ENCODE data around the gene RALGDS.
"Not testable (repeated sequence)": the region's sequence is repeated elsewhere in the genome, so short reads cannot be mapped to it uniquely, and the experiment has no call there.

DNA sequence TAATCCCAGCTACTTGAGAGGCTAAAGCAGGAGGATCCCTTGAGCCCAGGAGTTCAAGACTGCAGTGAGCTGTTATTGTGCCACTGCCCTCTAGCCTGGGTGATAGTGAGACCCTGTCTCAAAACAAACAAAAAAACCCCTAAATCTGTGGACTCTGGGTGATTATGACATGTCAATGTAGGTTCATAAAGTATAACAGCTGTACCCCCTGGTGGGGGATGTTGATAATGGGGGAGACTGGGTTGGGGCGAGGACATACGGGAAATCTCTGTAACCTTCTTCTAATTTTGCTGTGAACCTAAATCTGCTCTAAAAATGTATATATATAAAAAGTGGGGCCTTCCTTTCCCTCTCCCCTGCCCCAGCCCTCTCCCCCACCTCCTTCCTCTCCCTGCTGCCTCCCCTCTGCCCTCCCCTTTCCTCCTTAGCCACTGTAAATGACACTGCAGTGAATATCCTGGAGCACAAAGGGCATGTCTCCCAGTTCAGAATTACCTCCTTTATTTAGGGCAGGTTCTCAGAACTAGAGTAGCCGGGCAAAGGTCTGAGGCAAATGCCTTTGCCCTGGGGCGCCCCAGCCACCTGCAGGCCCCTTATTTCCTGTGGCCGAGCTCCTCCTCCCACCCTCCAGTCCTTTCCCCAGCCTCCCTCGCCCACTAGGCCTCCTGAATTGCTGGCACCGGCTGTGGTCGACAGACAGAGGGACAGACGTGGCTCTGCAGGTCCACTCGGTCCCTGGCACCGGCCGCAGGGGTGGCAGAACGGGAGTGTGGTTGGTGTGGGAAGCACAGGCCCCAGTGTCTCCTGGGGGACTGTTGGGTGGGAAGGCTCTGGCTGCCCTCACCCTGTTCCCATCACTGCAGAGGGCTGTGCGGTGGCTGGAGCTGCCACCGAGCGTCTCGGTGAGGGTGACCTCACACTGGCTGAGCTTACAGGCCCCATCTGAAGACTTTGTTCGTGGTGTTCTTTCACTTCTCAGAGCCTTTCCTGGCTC lies 40.0 kb downstream of the RALGDS start:
- TF ChIP-seq, protein P1, sequence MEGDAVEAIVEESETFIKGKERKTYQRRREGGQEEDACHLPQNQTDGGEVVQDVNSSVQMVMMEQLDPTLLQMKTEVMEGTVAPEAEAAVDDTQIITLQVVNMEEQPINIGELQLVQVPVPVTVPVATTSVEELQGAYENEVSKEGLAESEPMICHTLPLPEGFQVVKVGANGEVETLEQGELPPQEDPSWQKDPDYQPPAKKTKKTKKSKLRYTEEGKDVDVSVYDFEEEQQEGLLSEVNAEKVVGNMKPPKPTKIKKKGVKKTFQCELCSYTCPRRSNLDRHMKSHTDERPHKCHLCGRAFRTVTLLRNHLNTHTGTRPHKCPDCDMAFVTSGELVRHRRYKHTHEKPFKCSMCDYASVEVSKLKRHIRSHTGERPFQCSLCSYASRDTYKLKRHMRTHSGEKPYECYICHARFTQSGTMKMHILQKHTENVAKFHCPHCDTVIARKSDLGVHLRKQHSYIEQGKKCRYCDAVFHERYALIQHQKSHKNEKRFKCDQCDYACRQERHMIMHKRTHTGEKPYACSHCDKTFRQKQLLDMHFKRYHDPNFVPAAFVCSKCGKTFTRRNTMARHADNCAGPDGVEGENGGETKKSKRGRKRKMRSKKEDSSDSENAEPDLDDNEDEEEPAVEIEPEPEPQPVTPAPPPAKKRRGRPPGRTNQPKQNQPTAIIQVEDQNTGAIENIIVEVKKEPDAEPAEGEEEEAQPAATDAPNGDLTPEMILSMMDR (conservative IDR thresholded peaks at IDR 0.05; ENCODE audit: low read depth, low read length), result not testable (repeated sequence)
- TF ChIP-seq EZH2 (IDR thresholded peaks at IDR 0.05; ENCODE audit: borderline replicate concordance, low read depth, low read length, poor library complexity, severe bottlenecking), result not testable (repeated sequence)

All from A673 (cell line).